Activated CD4-positive, CD25-positive, alpha-beta regulatory T cell treated with anti-CD3 and anti-CD28 coated beads, Interleukin-2, amount 50 U/mL, for 16 hours (primary cell): ENCODE data around the gene MTHFSD.

Source experiments
- DNase-seq: peaks from one replicate; pipeline ENCODE4 v3.0.0-alpha.2; 2020; ENCODE audit warnings: low read depth, low spot score

Gene MTHFSD

GRCh38 chr16:86570558-86571529 is 15.8 kb upstream of the MTHFSD start:
- DNase-seq = no peak

GRCh38 chr16:86569701-86570447 is 14.8 kb upstream of the MTHFSD start:
- no peak for DNase-seq

- DNase-seq = no peak
Measured at GRCh38 chr16:86568677-86569623, 13.9 kb upstream of the MTHFSD start.

- no peak for DNase-seq
Measured at GRCh38 chr16:86567701-86568581, 12.9 kb upstream of the MTHFSD start.

- DNase-seq = no peak
Measured at GRCh38 chr16:86566966-86567700, 12.1 kb upstream of the MTHFSD start.

GRCh38 chr16:86566601-86566965 is 11.5 kb upstream of the MTHFSD start, which contains the start of gene FOXC2:
TSS of gene FOXC2 (plus strand) at chr16:86566829. CDS start at chr16:86567336, 507 bp downstream.
- no peak for DNase-seq

GRCh38 chr16:86565644-86566511 is 10.8 kb upstream of the MTHFSD start:
- no peak for DNase-seq

GRCh38 chr16:86565181-86565631 is 10.2 kb upstream of the MTHFSD start:
- no peak for DNase-seq

- DNase-seq = peak; percentile 76
Measured at GRCh38 chr16:86563469-86564345, 8.7 kb upstream of the MTHFSD start.

GRCh38 chr16:86562356-86562755 is 7.3 kb upstream of the MTHFSD start:
- DNase-seq = no peak

GRCh38 chr16:86559802-86560305 is 4.8 kb upstream of the MTHFSD start:
- no peak for DNase-seq

- no peak for DNase-seq
Measured at GRCh38 chr16:86558355-86559193, 3.5 kb upstream of the MTHFSD start.

- DNase-seq = no peak
Measured at GRCh38 chr16:86557587-86557986, 2.6 kb upstream of the MTHFSD start.

GRCh38 chr16:86556576-86556975 is 1.5 kb upstream of the MTHFSD start:
- DNase-seq = no peak

GRCh38 chr16:86555704-86556075 is 655 bp upstream of the MTHFSD start:
- DNase-seq = no peak

GRCh38 chr16:86554599-86554916 is 477 bp downstream of the MTHFSD start:
- DNase-seq = no peak

- DNase-seq = no peak
Measured at GRCh38 chr16:86553356-86553755, 1.7 kb downstream of the MTHFSD start.
